Panc1 (cell line): ENCODE measurements around the gene ITGAV. TPM values are rescaled to one million over a fixed set of nuclear protein-coding genes. Genes with fewer than 3 reads are reported as not detected.
A peak's percentile ranks its signal among the peaks of the same experiment; 100 is the strongest.

Experiments
- ATAC-seq: fragments of 200-7000 bp; cut with Tn5 transposase; 2 replicates; pipeline ENCODE4 v1.9.1; 2020; ENCODE audit warnings: mild to moderate bottlenecking, moderate library complexity
- BruUV-seq: library from RNA; stranded (reverse); fragments of 400-500 nt; replicated peaks from 2 replicates; lab custom pipeline; 2021; lab: Mats Ljungman, UMichigan
- CTCF ChIA-PET: fragments of 300-600 bp; sonication (Branson Sonifier 250); formaldehyde crosslinking; loops from one replicate; lab custom pipeline; 2022; ENCODE audit warnings: antibody characterized with exemption; lab: Charles Lee
- POLR2A ChIA-PET: fragments of 300-600 bp; sonication (Branson Sonifier 250); formaldehyde crosslinking; loops from one replicate; lab custom pipeline; 2022; ENCODE audit warnings: antibody characterized with exemption; lab: Charles Lee
- DNase-seq: peaks from one replicate; pipeline ENCODE4 v3.0.0-alpha.2; 2010; ENCODE audit warnings: low read depth, low spot score
- H3K27ac ChIP-seq: 2 replicates; pipeline ENCODE4 v1.5.1; 2011; ENCODE audit warnings: mild to moderate bottlenecking, low read length, inconsistent platforms
- H3K27me3 ChIP-seq: fragments of 200-500 bp; sonication (Bioruptor generic); 2 replicates; pipeline ENCODE4 v1.6.0; 2014; ENCODE audit warnings: low read length, inconsistent platforms; ENCODE audit not compliant: control insufficient read depth, insufficient read depth
- H3K36me3 ChIP-seq: fragments of 200-500 bp; sonication (Bioruptor generic); 2 replicates; pipeline ENCODE4 v1.5.1; 2014; ENCODE audit warnings: inconsistent platforms, mild to moderate bottlenecking, low read length, moderate library complexity; ENCODE audit not compliant: control insufficient read depth, insufficient read depth
- H3K4me1 ChIP-seq: 2 replicates; pipeline ENCODE4 v1.5.1; 2011; ENCODE audit warnings: inconsistent platforms, mild to moderate bottlenecking, low read length, moderate library complexity; ENCODE audit not compliant: control insufficient read depth, insufficient read depth
- H3K4me3 ChIP-seq, 2 experiments: 2 replicates each; pipeline ENCODE4 v1.5.1; 2011 to 2012; ENCODE audit warnings: low read depth in 2 of 2, low read length in 2 of 2, mild to moderate bottlenecking in 2 of 2, inconsistent platforms in 1 of 2, moderate library complexity in 1 of 2
- H3K9me3 ChIP-seq: fragments of 200-500 bp; sonication (Bioruptor generic); 2 replicates; pipeline ENCODE4 v1.5.1; 2014; ENCODE audit warnings: low read depth, mild to moderate bottlenecking, inconsistent platforms, low read length, moderate library complexity; ENCODE audit not compliant: control insufficient read depth, insufficient read depth
- CTCF ChIP-seq: fragments of 450-650 bp; IDR thresholded peaks from 2 replicates; pipeline ENCODE4 v1.5.1; 2017; ENCODE audit warnings: mild to moderate bottlenecking
- POLR2AphosphoS5 ChIP-seq: IDR thresholded peaks from 2 replicates; pipeline ENCODE4 v1.6.1; 2012; ENCODE audit warnings: mild to moderate bottlenecking, low read depth, low read length, moderate library complexity
- REST ChIP-seq, 2 experiments: IDR thresholded peaks; 2 replicates each; pipeline ENCODE4 v1.6.1; 2011 to 2012; ENCODE audit warnings: low read depth in 2 of 2, control low read depth in 1 of 2, low read length in 1 of 2, mild to moderate bottlenecking in 1 of 2, moderate library complexity in 1 of 2; ENCODE audit not compliant: insufficient read depth in 1 of 2
- SIN3A ChIP-seq: IDR thresholded peaks from 2 replicates; pipeline ENCODE4 v1.6.1; 2012; ENCODE audit warnings: low read depth, mild to moderate bottlenecking, low read length, moderate library complexity, borderline replicate concordance; ENCODE audit not compliant: insufficient read depth
- TCF7L2 ChIP-seq: IDR thresholded peaks from 2 replicates; pipeline ENCODE4 v1.6.1; 2011; ENCODE audit warnings: mild to moderate bottlenecking, low read depth, low read length, inconsistent platforms
- in situ Hi-C: cut with HindIII; loops from 2 replicates; pipeline ENCODE4 v1.10.0; 2016; ENCODE audit warnings: low sequenced_read_pairs, low pct_unique_long_range_greater_than_20kb
- intact Hi-C: fragments of 100-400 bp; cut with micrococcal nuclease; formaldehyde crosslinking; loops from one replicate; pipeline ENCODE4 v1.10.0; 2022; ENCODE audit not compliant: unreplicated experiment
- total RNA-seq: library from RNA; stranded (reverse); gene quantifications from one replicate; pipeline ENCODE4 v1.2.1, GENCODE V29; 2021; ENCODE audit not compliant: unreplicated experiment

Gene ITGAV
- total RNA-seq, 1 experiment from 2014 or later = 218 TPM

GRCh38 chr2:186572705-186573104 lies 17.2 kb upstream of the ITGAV start:
- Histone ChIP-seq H3K27ac (peak overlapping the region; percentile 48; the same call in 1 of the 2 replicates), H3K36me3 (no peaks in the 10 kb centered on the region)

GRCh38 chr2:186573531-186573930 lies 16.3 kb upstream of the ITGAV start:
- Histone ChIP-seq H3K36me3 (no peaks in the 10 kb centered on the region), H3K27ac (peak overlapping the region; percentile 48; the same call in 1 of the 2 replicates), H3K9me3 (no peaks in the 10 kb centered on the region), H3K4me1 (peaks cover 43% of the 10 kb centered on the region), H3K27me3 (no peaks in the 10 kb centered on the region), H3K4me3 (no peak overlapping the region)
- DNase-seq (no peak), ATAC-seq (no peak)
- BruUV-seq = no TSS peak
- TF ChIP-seq CTCF (no peak), SIN3A (no peak), POLR2AphosphoS5 (no peak), REST (IDR thresholded peaks at IDR 0.05; ENCODE audit: insufficient read depth in 1 of 2, low read depth in 2 of 2, low read length in 1 of 2) (no peak), TCF7L2 (no peak)
- ChIA-PET POLR2A (no interaction called here), CTCF (no interaction called here)
- intact Hi-C loops = no loop called here
- in situ Hi-C loops = no loop called here

More at GRCh38 chr2:186572705-186573104, 17.2 kb upstream of the ITGAV start:
- no peak for TF ChIP-seq TCF7L2
- no peak for TF ChIP-seq REST (IDR thresholded peaks at IDR 0.05; ENCODE audit: insufficient read depth in 1 of 2, low read depth in 2 of 2, low read length in 1 of 2)
- TF ChIP-seq POLR2AphosphoS5 = no peak
- TF ChIP-seq CTCF = no peak
- no peak for TF ChIP-seq SIN3A
- BruUV-seq = no TSS peak
- H3K9me3 ChIP-seq = no peaks in the 10 kb centered on the region
- no peaks in the 10 kb centered on the region for H3K27me3 ChIP-seq
- in situ Hi-C loops (no loop called here), intact Hi-C loops (no loop called here)
- POLR2A ChIA-PET = no interaction called here
- no peak overlapping the region for H3K4me3 ChIP-seq
- H3K4me1 ChIP-seq = peaks cover 43% of the 10 kb centered on the region
- CTCF ChIA-PET = interaction anchor here (0.7 kb wide), 1 partner anchor 28 kb away, joined by 3 read pairs; no protein-coding TSS in a partner anchor
- ATAC-seq = 0 out of 2 replicates have a peak, but pooled peaks have one; percentile 26
- no peak for DNase-seq
